Dermis blood vessel endothelial cell (primary cell): ENCODE data around the gene ZNF25. TPM values are rescaled to one million over a fixed set of nuclear protein-coding genes. Genes with fewer than 3 reads are reported as not detected.
"Not testable (repeated sequence)": the region's sequence is repeated elsewhere in the genome, so short reads cannot be mapped to it uniquely, and the experiment has no call there.

Experiments used
- DNase-seq: peaks from one replicate; pipeline ENCODE4 v3.0.0; 2010
- total RNA-seq: library from RNA; depleted of rRNA; stranded (reverse); fragments of >200 nt; gene quantifications from 2 replicates; pipeline ENCODE4 v1.2.3, GENCODE V29; 2014

The ZNF25 gene
- total RNA-seq, 1 donor from 2014 or later = 6.1 TPM

GRCh38 chr10:37947526-37947925 is 28.9 kb downstream of the ZNF25 start:
- no peak for DNase-seq

GRCh38 chr10:37937864-37938263 is 38.6 kb downstream of the ZNF25 start:
- no peak for DNase-seq

- DNase-seq = no peak
These were observed 41.7 kb downstream of the ZNF25 start for GRCh38 chr10:37934791-37935190.

GRCh38 chr10:37930423-37930822 is 46.0 kb downstream of the ZNF25 start:
- no peak for DNase-seq

GRCh38 chr10:37908165-37908564 is 68.3 kb downstream of the ZNF25 start:
- not testable (repeated sequence) for DNase-seq

GRCh38 chr10:37906382-37906781 is 70.1 kb downstream of the ZNF25 start:
- DNase-seq = no peak

Other genes with a start within 250 kb of the ZNF25 start
- gene ZNF248, start 119.0 kb downstream of the ZNF25 start, total RNA-seq = 5.2 and 7.5 TPM in 2 replicates
- gene ZNF33A, start 34.0 kb upstream of the ZNF25 start, total RNA-seq = 23.1 and 26.9 TPM in 2 replicates
- gene ZNF37A, start 117.7 kb upstream of the ZNF25 start, total RNA-seq = 9.4 and 10.9 TPM in 2 replicates